Activated gamma-delta T cell treated with anti-CD3 and anti-CD28 coated beads, Interleukin-2, amount 50 U/mL, for 16 hours (primary cell): ENCODE measurements around the gene PIPOX.

Experiments
- DNase-seq: peaks from one replicate; pipeline ENCODE4 v3.0.0-alpha.2; 2020; ENCODE audit warnings: low read depth

PIPOX gene

DNA sequence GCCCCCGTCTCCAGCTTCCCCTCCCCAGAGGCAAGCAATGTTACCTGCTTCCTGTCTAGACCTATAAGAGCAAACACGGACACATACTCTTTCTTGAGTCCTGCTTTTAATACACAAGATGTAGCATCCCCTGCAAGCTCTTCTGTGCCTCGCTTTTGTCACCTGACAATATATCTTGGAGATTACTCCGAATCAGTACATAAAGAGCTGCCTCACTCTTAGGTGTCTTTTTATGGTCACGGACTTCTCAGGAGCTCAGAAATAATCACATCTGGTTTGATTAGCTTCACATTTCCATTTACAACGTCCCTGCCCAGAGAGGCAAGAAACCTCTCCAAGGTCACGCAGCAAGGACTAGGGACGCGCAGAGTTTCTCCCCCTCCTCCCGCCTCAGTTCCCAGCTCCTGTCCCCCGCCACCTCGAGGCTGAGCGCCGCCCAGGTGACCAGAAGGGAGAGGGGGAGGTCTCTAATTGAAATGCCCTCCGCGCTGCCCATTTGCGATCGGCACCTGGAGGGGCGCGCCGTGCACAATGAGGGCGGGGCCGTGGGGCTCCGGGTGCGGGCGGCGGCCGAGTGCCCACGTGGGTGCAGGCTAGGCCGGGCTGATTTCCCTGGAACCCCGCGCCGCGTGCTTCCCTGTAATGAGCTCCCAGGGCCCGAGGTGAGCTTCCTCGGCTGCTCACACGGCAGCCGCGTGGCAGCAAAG lies 23.3 kb upstream of the PIPOX start:
- no peak for DNase-seq

DNA sequence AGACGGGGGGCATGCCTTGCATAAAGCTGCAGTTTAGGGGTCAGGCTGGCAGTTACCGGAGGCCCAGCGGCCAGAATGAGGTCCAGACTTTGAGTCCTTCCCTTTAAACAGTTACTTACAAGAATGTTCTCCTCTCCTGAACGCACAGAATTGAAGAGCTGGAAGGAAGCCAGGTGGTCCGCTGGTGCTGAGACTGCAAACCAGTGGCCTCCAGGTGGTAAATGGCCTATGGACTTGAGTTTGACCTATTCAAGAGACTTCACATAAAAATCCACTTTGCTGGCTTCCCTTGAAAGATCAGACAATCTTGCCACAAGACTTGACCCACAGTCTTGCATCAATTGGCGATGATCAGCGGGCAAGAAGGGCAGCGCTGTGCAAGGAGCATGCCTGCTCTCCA lies 22.4 kb upstream of the PIPOX start:
- DNase-seq, result no peak

DNA sequence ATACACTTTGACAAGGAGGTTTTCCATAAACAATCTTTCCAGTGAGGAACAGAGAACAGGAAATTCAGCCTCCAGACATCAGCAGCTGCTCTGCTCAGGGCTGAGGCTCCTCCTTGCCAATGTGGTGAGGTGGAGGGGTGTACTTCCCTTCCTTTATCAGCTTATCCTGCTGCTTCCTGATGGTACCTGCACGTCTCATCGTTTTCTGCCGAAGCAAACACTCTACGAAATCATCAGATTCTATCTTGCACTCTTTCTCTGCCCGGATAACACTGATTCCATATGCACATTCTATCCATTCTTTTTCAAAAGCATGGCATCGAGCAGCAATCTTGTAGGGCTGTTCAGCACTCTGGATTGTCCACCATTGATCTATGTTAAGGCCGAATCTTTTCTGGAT lies 21.7 kb upstream of the PIPOX start:
- no peak for DNase-seq

DNA sequence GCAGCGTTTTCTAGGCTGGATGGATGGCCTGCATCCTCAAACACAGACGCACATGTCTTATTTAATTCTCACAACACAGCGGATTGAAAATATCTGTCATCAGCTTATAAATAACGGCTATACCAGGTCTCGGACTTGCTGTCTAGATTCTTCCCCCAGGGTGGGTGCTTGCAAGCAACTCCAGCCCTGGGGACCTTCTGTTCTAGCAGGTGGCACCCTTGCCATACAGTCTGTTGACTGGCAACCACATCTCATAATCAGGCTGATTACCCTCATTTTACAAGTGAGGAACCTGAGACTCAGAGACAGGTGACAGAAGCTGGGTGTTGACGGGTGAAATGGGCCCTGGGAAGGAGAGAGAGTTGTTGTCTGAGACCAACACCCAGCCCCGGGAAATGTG lies 20.9 kb upstream of the PIPOX start:
- no peak for DNase-seq

DNA sequence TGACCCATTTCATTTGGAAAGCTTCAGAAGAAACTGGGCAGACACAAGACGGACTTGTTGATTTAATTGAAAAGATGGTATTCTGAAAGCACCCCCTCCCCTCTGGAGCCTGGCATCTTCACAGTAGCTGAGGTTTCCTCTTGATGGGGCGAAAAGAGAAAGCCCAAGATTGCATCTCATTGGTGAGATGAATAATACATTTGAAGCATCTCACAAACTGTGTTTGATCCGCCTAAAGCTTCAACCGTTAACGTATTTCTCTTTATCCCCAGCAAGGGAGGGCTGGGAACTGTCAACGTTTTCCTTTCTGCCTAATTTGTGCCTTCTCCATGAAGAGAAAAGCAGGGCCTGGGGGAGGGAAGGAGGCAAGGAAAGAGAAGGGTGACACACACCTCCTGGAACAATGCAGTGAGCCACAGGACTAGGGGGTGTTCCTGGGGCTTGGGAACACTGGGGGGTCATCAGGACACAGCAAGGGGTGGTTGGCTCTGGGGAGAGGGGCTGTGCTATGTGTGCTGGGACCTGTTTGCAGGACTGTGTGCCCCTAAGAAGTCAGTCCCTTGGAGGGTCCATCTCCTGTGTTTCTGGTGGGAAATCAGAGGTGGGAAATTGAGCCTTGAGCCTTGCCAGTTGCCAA lies 18.5 kb upstream of the PIPOX start:
- DNase-seq, result no peak

DNA sequence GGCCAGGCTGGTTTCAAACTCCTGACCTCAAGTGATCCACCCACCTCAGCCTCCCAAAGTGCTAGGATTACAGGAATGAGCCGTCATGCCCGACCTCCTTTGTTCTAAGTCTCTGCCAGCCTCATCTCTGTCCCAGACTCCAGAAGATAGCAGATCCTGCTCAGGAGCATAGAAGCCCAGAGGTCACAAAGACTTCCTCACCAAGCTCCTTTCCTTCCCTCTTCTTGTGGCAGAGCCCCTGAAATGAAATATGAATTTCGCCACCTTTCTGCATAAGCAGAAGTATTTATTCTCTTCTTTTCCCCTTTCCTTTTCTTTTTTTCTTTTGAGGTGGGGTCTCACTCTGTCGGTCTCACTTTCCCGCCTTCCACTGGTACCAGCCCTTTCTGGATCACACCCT lies 11.5 kb upstream of the PIPOX start:
- no peak for DNase-seq

DNA sequence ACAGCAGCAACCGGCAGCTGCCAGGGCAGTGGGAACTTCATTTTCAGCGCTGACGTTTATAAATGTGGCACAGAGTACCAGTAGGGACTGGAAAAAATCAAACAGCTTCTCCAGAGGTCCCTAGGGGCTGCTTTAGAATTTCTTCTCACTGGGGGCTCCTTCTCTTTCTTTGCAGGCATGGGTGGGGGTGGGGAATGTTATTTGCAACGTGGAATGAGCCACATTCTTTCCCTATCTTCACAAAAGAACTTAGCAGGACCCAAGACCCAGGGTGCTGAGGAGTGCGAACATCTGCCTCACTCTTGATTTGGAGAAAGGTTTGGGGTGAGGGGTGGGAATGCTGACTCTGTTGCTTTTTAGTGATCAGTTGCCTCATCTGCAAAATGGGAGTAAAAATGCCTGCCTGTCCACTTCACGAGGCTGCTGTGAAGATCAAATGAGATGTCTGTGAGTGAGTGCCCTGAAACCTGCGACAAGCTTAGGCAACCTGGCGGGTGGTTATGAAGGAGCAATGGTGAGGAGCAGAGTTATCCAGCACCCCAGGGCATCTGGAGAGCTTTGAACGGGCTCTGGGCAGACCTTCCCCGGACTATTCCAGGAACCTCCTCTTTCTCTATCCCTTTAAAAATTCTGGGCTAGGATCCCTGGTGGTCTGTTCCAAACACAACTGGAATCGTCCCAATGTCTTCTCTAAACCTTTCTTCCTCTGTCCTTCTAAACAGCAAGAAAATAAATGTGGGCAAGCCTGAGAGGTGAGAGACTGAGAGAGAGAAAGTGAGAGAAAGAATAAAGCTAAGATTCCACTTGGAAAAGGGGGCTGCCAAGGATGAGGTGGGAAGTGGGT lies 10.7 kb upstream of the PIPOX start:
- DNase-seq, result no peak

DNA sequence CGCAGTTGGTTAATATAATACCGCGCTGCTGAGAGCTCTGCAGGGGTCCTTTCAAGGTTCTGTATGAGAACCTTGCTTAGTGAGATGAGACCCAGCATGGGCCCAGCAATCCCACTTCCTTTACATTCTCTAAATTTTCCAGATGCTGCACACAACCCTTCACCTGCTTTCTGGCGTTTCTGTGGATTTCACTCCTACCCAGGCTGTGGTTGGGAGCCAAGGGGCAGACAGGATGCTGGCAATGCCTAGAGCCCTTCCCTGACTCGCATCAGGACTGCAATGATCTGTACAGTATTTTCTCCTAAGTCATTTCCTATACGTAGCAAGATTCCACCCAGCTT lies 10.1 kb upstream of the PIPOX start:
- DNase-seq, result no peak

DNA sequence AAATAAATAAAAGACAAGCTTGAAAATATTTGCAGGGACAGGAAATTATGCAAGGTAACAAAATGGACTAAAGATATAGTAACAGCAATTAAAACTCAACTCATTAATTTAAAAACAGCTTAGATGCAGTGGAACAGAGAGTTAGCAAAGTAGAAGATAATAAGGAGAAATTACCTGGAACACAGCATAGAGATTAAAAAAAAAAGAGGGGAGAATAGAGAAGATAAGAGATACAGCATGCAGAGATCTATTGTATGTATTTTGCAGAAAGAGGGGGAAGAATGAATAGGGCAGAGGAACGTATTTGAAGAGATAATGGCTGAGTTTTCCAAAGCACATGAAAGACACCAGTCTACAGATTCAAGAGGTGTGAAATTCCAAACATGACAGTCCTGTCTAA lies 8.4 kb upstream of the PIPOX start:
- no peak for DNase-seq

DNA sequence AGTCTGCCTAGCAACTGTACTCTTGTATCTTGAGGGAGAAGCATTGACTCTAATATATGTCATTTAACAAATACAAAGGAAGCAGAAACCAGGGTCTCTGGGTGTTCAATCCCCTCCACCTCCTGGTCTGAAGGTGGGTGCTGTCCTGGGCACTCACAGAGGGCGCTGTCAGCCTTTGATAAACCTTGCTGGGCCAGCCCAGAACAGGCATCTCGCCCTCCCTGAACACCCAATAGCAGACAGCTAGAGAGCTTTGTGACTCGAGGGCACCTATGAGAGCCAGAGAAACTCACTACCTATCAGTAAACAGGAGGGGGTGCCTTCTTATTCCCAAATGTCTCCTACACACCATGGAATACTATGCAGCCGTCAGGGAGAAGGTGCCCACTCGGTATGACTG lies 6.4 kb upstream of the PIPOX start:
- DNase-seq, result no peak

DNA sequence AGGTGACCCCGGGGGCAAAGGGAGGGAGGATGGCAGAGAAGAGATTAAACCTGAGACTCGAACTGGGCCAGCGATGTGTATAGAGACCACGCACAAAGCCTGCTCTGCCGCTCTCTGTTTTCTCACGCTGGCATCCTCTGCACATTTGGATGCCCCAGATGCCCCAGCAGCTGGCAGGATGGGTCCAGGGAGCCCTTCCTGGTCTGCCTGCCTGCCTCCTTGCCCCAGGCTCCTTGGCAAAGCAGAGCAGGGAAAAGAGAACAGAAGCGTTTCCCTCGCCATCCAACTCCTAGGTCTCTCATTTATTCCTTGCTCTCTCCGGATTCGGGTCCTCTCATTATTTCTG lies 5.2 kb upstream of the PIPOX start:
- no peak for DNase-seq

DNA sequence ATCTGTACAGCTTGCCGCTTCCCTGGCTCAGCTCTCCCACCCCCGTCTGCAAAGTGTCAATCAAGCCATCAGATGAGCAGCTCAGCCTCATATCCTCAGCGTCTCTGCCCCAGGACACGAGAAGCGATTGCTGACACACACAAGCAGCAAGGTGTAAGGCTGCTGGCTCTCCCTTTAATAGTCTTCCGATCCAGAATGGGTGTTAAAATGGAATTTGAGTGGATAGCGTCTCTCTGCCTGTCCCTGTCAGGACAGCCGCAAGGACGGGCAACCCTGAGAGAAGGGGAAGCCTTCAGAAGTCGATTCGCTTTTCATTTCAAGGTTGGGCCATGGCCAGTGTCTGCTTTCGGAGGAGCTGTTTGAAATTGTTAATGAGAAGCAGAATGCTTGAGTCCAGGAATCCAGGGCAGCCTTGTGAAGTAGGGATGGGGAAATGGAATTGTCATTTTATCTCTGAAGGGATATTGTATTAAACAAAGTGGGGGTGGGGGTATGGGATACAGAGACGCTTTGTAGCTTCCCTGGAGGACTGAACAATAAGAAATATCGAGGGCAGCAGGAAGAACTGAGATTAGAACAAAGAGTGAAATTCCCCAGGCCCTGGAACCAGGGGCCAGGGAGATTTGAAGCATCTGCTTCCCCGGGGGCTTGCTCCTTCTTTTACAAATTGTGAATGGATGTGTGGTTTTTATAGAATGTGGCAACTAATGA lies 4.7 kb upstream of the PIPOX start:
- no peak for DNase-seq

DNA sequence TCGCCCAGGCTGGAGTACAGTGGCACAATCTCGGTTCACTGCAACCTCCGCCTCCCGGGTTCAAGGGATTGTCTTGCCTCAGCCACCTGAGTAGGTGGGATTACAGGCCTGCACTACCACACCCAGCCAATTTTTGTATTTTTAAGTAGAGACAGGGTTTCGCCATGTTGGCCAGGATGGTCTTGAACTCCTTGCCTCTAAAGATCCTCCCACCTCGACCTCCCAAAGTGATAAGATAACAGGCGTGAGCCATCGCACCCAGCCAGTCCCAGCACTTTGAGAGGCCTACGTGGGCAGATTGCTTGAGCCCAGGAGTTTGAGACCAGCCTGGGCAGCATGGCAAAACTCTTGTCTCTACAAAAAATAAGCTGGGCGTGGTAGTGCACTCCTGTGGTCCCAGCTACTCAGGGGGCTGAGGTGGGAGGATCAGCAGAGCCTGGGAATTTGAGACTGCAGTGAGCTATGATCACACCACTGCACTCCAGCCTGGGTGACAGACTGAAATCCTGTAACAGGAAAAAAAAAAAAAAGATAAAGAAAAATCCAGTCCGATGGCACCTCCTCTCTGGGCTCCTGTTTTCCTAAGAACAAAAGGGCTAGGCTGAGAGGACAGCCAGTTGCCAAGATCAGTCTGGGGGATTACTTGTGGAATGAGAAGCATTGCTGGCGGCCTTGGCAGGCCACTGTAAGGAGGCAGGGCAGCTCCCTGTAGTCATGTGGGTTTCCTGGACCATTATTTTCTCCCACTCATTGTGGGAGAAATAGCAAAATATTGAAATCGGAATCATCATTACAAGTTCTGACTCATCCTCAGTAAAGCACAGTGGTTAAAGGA lies 3.0 kb upstream of the PIPOX start:
- DNase-seq, result no peak

DNA sequence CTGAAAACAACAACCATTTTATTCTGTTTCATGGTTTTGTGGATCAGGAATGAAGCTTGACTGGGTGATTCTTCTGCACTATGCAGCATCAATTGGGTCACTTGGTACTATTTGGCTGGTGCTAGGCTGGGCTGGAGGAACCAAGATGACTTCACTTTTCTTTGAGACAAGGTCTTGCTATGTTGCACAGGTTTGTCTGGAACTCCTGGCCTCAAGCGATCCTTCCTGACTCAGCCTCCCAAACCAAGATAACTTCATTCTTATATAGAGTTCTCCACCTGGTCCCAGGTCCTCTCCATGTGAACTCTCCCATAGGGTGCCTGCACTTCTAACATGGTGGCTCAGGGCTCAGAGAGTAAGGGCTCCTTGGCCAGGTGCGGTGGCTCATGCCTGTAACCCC lies 1.9 kb upstream of the PIPOX start:
- DNase-seq, result no peak

DNA sequence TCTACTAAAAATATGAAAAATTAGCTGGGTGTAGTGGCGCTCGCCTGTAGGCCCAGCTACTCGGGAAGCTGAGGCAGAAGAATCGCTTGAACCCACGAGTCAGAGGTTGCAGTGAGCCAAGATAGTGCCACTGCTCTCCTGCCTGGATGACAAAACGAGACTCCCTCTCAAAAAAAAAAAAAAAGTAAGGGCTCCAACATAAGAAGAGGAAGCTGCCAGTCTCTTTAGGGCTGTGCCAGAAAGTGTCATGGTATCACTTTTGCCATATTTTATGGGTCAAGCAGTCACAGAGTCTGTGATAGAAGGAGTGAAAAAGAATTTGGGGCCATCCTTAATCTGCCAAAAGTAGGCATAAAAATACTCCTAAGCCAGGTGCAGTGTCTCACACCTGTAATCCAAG lies 1.4 kb upstream of the PIPOX start:
- no peak for DNase-seq

DNA sequence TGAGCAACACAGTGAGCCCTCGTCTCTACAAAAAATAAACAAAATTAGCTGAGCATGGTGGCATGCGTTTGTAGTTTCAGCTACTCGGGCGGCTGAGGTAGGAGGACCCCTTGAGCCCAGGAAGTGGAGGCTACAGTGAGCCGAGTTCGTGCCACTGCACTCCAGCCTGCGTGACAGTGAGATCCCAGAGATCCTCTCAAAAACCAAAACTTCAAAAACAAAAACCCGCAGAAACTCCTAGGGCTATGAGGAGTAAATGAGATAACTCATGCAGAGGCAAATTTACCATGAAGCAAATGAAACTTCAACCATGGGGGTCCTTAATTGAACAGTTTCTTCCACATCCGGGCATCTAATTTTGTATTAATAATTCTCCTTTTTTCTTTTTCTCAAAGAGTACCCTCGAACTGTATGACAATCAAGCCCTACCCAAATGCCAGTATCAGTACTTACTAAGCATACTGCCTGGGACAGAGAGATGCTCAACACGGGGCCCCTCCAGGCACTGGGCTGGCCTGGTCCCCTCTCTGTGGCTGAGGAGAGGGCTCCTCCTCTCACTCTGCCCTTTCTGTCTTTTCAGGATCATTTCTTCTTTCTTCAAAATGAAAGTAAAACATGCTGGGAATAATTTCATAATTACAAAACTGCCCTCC lies 789 bp upstream of the PIPOX start:
- no peak for DNase-seq

DNA sequence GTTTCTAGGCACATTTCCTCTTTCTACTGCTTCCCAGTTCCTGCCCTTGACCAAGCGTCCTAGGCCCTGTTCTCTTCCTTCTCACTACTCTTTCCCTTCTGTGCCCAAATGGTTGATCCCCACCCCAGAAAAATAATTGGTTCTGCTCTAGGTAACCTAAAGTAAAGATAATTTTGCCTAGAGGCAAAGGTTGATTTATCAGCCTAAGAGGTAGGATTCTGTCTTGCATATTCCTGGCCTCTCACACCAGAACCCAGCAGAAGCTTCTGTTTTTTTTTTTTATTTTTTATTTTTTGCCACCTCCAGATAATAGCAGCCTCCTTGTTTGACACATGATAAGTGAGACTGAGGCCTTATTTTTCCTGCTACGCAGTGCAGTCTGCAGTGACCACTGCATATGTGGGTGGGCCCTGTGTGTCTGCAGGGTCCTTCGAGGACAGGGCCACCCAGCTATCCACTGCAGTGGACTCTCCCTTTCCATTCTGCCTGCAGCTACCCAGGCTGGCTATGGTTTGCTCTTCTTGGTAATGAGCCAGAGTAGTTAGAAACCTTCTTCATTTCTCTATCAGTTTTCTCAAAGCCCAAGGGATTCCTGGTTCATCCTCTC lies 701 bp downstream of the PIPOX start:
- DNase-seq, result no peak

DNA sequence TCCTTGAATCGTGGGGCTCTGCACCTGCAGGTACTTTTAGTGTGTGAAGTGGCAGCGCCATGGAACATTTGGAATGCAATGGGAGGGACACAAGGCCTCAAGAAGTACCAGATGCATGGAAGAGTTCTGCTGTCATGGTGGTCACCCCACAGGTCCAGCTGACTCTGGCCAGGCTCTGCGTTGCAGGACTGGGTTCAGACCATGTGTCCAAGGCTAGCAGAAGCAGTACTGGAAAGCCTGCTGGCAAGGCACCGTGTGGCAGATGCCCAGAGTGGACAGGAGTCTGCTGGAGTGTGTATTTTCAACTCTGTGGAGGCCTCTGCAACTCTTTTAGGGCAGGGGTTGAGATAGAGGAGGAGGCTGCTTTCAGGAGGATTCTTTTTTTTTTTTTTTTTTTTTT lies 2.1 kb downstream of the PIPOX start:
- DNase-seq, result no peak

DNA sequence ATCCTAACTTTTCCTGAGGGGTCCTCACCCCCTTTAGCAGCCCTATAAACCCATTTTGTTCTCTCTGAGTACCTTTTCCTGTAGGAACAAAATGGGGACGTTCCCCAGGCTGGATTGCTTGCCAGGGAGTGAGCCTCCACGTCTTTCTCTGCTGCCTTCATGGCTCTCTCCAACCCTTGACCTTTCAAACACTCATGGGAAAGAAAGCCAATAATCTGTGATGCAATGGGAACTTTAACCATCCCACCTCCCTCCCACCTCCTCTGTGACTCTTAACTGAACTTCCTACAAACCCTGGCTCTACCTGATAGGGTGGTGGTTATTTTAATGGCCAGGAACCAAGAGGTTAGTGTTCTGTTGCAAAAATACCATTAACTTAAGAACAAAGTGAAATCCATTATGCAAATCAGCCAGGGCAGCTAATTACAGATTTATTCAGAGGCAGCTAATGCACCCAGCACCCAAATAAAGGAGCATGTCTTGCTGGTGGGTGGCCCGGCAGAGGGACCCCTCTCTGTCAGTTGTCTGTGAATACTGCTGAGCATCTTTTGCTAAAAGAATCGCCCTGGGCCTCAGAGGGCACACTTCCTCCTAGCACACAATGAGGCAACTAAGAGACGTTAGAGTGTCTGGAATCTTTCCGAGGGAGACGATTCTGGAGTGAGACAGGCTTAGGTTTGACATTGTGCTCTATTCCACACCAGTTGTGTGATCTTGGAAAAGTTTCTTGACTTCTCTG lies 3.0 kb downstream of the PIPOX start:
- DNase-seq, result no peak

DNA sequence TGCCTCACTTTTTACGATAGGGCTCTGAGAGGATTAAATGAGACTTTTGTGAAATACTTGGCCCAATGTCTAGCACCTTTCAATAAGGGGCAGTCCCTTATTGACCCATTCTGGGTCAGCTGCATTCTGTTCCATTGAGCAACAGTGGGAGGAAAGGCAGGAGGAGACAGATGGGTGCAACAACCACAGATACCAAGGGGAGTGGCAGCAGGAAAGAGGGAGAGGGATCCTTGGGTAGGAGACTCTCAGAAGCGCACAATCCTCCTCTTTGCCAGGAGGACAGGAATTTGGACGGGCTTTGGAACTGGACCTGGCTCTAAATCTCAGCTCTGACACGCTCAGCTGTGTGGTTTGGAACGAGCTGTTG lies 3.5 kb downstream of the PIPOX start:
- no peak for DNase-seq
